ENCODE data around the gene PDZD4.
"Not testable (repeated sequence)": the region's sequence is repeated elsewhere in the genome, so short reads cannot be mapped to it uniquely, and the experiment has no call there.

PDZD4 gene

GRCh38 chrX:153831429-153832150, 1.2 kb upstream of the PDZD4 start:
- no peak for DNase-seq (ENCODE audit: low spot score)

DNA sequence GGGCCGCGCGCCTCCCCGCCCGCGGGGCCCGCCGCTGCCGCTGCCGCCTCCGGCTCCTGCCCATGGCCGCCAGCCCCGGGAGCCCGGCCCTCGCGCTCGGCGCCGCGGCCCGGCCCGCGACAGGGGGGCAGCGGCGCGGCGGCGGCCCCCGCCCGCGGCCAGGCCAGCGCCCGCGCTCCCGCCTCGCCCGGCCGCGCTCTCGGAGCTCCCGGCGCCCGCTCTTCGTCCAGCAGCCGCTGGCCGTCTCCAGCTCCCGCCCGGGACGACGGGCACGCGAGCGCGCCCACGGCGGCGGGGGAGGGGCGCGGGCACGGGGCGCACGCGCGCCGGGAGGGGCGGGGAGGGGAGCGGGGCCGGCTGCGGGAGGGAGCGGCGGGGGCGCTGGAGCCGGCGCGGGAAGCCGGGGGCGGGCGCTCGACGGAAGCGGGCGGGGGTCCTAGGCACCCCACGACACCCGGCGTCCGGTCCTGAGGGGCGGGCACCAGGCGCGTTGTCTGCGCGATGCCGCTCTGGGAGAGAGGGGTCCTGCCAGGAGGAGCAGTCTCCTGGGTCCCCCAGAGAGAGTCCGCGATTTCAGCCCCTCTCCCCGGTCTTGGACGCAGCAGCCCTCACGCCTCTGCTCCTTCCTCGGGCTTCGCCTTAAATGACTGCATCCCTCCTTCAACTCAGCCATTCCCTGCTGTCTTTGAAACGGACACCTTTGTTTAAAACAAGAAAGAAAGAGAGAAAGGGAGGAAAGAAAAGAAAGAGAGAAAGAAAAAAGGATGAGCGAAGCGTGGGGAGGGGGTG, 490 bp upstream of the PDZD4 start:
- no peak for DNase-seq (ENCODE audit: low spot score)

DNA sequence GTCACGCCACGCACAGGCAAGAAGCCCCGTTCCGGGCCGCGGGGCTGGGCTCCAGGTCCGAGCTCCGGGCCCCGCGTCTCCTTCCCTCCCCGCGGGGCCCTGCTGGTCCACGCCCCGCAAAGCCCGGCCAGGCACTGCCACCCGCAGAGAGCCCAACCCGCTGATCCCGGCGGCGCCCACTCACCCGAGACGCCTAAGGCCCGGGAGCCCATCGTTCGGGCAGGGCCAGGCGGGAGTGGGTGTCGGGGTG, 870 bp downstream of the PDZD4 start:
- no peak for DNase-seq (ENCODE audit: low spot score)

GRCh38 chrX:153828723-153829548, 1.4 kb downstream of the PDZD4 start:
- no peak for DNase-seq (ENCODE audit: low spot score)

DNA sequence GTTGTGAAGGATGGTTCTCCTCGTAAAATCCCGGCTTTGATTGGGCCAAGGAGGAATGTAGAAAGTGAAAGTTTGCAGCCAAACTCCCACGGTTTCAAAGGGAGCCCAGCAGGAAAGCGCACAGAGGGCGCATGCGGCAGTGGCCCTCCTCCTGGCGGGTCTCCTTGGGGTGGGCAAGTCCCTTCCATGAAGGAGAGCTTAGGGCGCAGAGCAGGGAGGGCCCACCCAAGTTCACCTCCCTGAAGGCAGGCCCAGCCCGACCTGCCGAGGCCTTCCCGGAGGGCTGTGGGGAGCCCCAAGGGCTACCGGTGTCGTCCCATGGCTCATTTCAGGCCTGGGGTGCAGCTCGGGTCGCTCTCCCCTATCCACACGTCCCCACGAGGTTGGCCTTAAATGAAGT, 2.0 kb downstream of the PDZD4 start:
- DNase-seq (ENCODE audit: low spot score) = no peak

- DNase-seq (ENCODE audit: low spot score) = no peak
Observed at GRCh38 chrX:153827903-153828302, 2.4 kb downstream of the PDZD4 start.

DNA sequence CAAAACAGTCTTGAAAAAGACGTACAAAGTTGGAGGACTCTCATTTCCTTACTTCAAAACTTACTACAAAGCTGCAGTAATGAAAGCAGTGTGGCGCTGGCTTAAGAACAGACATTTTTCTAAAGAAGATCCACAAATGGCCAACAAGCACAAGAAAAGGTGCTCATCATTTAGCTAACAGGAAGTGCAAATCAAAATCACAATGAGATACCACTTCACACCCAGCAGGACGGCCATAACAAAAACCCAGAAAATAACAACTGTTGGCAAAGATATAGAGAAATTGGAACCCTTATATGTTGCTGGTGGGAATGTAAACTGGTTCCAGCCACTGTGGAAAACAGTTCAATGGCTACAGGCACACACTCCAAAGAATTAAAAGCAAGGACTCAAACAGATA, 3.3 kb downstream of the PDZD4 start:
- no peak for DNase-seq (ENCODE audit: low spot score)

GRCh38 chrX:153825042-153825441, 5.3 kb downstream of the PDZD4 start:
- DNase-seq (ENCODE audit: low spot score) = no peak

- no peak for DNase-seq (ENCODE audit: low spot score)
Observed at GRCh38 chrX:153824348-153824747, 6.0 kb downstream of the PDZD4 start.

DNA sequence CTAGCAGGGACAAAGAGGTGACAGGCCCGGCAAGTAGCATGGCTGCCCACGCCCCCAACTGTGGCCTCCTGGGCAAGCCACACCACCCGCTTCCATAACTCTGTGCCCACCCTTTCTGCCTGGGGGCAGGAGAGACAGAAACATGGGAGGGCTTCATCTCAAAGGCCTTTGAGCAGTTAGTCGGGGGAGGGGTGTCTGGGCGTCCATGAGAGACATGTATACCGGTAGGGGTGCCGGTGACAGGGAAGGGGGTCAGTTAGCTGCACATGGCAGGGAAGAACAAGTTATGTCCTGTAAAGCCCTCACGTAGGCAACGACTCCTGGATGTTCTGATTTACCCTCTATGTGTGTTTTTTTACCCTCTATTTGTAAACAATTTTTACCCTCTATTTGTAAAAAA, 9.3 kb downstream of the PDZD4 start:
- DNase-seq (ENCODE audit: low spot score) = no peak

GRCh38 chrX:153820601-153821000, 9.7 kb downstream of the PDZD4 start:
- DNase-seq (ENCODE audit: low spot score) = no peak

GRCh38 chrX:153819384-153820040, 10.8 kb downstream of the PDZD4 start:
- DNase-seq (ENCODE audit: low spot score) = no peak

GRCh38 chrX:153818571-153819383, 11.6 kb downstream of the PDZD4 start:
- peak; percentile 3 for DNase-seq (ENCODE audit: low spot score)

- DNase-seq (ENCODE audit: low spot score) = not testable (repeated sequence)
Observed at GRCh38 chrX:153818064-153818463, 12.3 kb downstream of the PDZD4 start.

DNA sequence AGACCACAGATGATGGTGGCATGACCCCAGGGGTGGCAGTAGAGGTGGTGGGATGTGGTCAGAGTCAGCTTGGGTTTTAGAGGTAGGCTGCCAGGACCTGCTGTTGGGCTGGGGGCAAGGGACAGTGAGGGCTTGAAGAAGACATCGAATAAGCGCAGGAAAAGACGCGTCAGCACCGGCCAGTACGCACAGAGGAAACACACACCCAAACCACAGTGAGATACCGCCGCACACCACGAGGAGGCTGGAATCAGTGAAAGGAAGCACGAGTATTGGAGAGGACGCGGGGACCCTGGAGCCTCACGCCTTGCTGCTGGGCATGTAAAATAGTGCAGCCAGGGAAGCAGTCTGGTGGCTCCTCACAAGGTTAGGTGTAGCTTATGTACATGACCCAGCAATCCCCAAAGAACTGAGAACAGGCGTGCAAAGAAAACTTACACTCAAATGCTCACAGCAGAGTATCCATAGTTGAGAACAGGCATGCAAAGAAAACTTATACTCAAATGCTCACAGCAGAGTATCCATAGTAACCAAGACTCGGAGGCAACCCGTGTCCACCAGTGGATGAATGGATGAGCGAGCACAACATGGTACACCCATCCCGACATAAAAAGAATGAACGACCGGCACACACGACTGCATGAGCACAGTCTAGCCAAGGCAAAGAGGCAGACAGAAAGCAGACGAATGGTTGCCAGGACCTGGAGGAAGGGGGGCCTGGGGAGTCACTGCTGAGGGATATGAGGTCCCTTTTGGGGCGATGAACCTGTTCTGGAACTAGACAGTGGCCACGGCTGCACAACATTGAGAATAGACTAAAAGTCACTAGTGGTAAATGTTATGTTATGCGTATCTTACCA, 13.3 kb downstream of the PDZD4 start:
- no peak for DNase-seq (ENCODE audit: low spot score)

DNA sequence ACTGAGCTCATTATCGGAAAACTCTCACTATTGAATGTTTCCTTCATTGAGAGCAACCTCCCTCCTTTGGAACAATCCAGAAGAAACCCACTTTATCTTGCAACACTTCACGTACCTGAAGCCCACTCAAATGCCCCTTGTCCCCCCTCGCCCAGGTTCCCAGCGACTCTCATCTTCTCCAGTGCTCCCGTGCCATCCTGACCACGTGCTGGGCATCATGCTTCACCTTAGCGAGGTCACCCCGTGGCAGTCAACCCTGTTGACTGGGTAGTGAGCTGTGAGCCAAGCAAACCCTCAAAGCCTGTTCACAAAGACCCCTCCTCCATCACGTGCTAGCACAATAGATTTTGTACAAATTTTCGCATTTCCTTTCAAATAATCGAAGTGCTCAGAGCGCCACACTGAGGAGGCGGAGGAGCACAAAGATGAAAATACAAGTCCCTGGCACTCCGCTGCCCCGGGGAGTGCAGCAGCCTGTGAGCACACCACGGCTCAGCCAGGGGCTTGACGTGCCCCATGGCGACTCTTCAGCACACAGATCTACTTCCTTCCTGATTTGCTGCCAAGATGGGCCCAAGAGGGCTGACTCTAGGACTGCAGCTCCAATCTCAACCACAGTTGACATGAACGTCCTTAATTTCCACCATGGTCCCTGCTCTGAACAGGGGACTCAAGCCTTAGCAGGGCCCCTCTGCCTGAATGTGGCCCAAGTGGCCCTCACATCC, 15.6 kb downstream of the PDZD4 start:
- no peak for DNase-seq (ENCODE audit: low spot score)

DNA sequence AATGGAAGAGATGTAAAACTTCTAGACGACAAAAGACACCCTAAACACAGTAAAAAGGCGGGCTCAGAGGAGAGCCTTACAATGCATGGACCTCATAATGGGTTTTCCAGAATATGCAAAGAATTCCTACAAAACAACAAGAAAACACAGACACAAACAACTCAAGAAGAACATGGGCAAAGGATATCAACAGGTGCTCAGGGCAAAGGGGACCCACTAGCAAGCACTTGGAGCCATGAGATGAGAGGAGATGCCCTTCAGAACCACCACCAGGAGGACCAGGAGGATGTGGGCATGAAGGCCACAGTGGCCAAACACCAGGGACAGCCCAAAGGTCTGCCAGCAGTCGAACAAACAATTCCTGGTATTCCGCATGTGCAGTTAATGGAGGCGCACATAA, 17.2 kb downstream of the PDZD4 start:
- no peak for DNase-seq (ENCODE audit: low spot score)

DNA sequence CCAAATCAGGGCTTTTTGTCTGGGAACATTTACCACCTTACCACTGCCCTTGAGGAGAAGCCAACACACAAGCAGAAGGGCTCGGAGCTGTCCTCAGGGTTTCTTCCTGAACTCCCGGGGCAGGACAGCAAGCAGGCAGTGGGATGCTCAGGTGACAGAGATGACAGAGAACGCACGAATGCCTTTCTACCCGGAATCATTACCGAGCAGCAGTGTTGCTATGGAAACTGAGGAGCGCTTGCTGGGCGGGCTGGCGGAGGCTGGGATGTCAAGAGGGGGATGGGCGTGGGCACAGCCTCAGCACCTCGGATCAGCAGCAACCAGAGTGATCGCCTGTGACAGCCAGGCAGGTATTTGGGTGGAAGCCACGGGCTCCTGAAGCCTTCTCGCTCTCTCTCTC, 18.1 kb downstream of the PDZD4 start:
- no peak for DNase-seq (ENCODE audit: low spot score)

DNA sequence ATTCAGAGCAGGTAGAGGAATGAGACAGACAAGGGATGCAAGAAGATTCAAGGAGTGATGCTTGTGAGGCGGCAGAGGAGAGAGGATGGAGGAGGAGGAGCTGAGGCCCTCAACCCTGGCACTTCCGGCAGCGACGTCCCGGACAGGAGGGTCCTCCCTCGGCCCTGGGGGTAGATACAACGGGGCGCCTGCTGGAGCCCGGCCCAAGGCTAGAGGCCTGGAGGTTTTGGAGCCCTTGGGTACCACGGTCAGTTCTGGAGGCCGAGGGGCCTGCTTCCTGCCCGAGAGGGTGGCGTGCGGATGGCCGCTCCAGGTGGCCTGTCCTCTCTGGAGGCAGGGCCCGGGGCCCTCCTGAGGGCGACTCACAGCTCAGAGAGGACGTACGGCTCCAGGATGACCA, 22.4 kb downstream of the PDZD4 start:
- no peak for DNase-seq (ENCODE audit: low spot score)

GRCh38 chrX:153806999-153807575, 23.3 kb downstream of the PDZD4 start:
- DNase-seq (ENCODE audit: low spot score) = no peak

Measured in kidney tubule cell (primary cell).